AG04450 (cell line): Measurements from ENCODE around the gene FREY1. TPM values are rescaled to one million over a fixed set of nuclear protein-coding genes. Genes with fewer than 3 reads are reported as not detected.

Source experiments
- CTCF ChIA-PET: fragments of 300-600, 350-600 bp; formaldehyde crosslinking; extraction: SDS; loops from one replicate; lab custom pipeline; 2022; ENCODE audit warnings: antibody characterized with exemption, inconsistent platforms; lab: Charles Lee
- POLR2A ChIA-PET: fragments of 350-600 bp; formaldehyde crosslinking; extraction: SDS; loops from one replicate; lab custom pipeline; 2021; ENCODE audit warnings: antibody characterized with exemption, inconsistent platforms; lab: Yijun Ruan, JAX
- DNase-seq: peaks from one replicate; pipeline ENCODE4 v3.0.0-alpha.2; 2011; ENCODE audit warnings: low read depth, low spot score
- H3K27ac ChIP-seq: one replicate; pipeline ENCODE4 v1.5.1; 2012; ENCODE audit warnings: low read depth, low read length, control low read depth
- H3K27me3 ChIP-seq: one replicate; pipeline ENCODE4 v1.6.0; 2012; ENCODE audit warnings: low read length; ENCODE audit not compliant: control insufficient read depth, insufficient read depth
- H3K4me3 ChIP-seq: 2 replicates; pipeline ENCODE4 v1.5.1; 2011; ENCODE audit warnings: mild to moderate bottlenecking, low read depth, low read length, control low read depth
- H3K9me3 ChIP-seq: 2 replicates; pipeline ENCODE4 v1.5.1; 2012; ENCODE audit warnings: low read length; ENCODE audit not compliant: control insufficient read depth, insufficient read depth
- CTCF ChIP-seq: IDR thresholded peaks from 2 replicates; pipeline ENCODE4 v1.5.1; 2011; ENCODE audit warnings: low read depth, low read length, control low read depth, inconsistent platforms
- polyA plus RNA-seq: library from polyadenylated mRNA; depleted of rRNA; stranded (reverse); fragments of >200 nt; gene quantifications from 2 replicates; pipeline ENCODE4 v1.2.3, GENCODE V29; 2011

FREY1 gene
- polyA plus RNA-seq, 1 experiment, result not detected

- ChIA-PET POLR2A (interaction anchor here (0.5 to 0.9 kb wide), 2 partner anchors 14 to 414 kb away, joined by 3 to 4 read pairs; no protein-coding TSS in a partner anchor), CTCF (interaction anchor here (0.6 to 8.1 kb wide), 5 partner anchors 12 to 416 kb away, joined by 3 to 75 read pairs (median 4); partner anchors contain the start of gene CRY2)
- no peak for DNase-seq
- no peak for TF ChIP-seq CTCF
- H3K27ac ChIP-seq, result peak overlapping the region; percentile 95
- H3K27me3 ChIP-seq, result no peaks in the 10 kb centered on the region
- H3K4me3 ChIP-seq, result no peak overlapping the region
- no peaks in the 10 kb centered on the region for H3K9me3 ChIP-seq
These were observed 46.1 kb downstream of the FREY1 start for GRCh38 chr11:45860764-45861510.

GRCh38 chr11:45860348-45860747, 46.7 kb downstream of the FREY1 start:
- H3K9me3 ChIP-seq, result no peaks in the 10 kb centered on the region
- no peak for TF ChIP-seq CTCF
- H3K27ac ChIP-seq, result peak overlapping the region; percentile 95
- no peak overlapping the region for H3K4me3 ChIP-seq
- ChIA-PET POLR2A (interaction anchor here (0.5 to 1.4 kb wide), 6 partner anchors 13 to 430 kb away, joined by 3 to 24 read pairs (median 4); partner anchors contain the start of genes CRY2 and PEX16), CTCF (interaction anchor here (0.6 to 8.1 kb wide), 6 partner anchors 12 to 417 kb away, joined by 3 to 75 read pairs (median 4); partner anchors contain the start of gene CRY2)
- no peaks in the 10 kb centered on the region for H3K27me3 ChIP-seq
- DNase-seq, result no peak

GRCh38 chr11:45859661-45860140, 47.4 kb downstream of the FREY1 start:
- peak overlapping the region; percentile 95 for H3K27ac ChIP-seq
- ChIA-PET CTCF (interaction anchor here (0.6 to 8.1 kb wide), 4 partner anchors 13 to 88 kb away, joined by 3 to 75 read pairs (median 38); partner anchors contain the start of gene CRY2), POLR2A (interaction anchor here (0.6 to 1.4 kb wide), 6 partner anchors 13 to 431 kb away, joined by 3 to 24 read pairs (median 6); partner anchors contain the start of genes CRY2 and PEX16)
- 0 out of 2 replicates have a peak overlapping the region, but pooled peaks have one; percentile 1 for H3K4me3 ChIP-seq
- H3K27me3 ChIP-seq, result no peaks in the 10 kb centered on the region
- H3K9me3 ChIP-seq, result no peaks in the 10 kb centered on the region
- DNase-seq, result peak; percentile 99
- TF ChIP-seq CTCF, result no peak

- H3K9me3 ChIP-seq, result no peaks in the 10 kb centered on the region
- no peak for TF ChIP-seq CTCF
- no peak overlapping the region for H3K4me3 ChIP-seq
- POLR2A ChIA-PET, result interaction anchor here (0.8 to 1.4 kb wide), 5 partner anchors 12 to 60 kb away, joined by 4 to 24 read pairs (median 7); partner anchors contain the start of genes CRY2 and PEX16
- H3K27me3 ChIP-seq, result no peaks in the 10 kb centered on the region
- DNase-seq, result no peak
- peak overlapping the region; percentile 95 for H3K27ac ChIP-seq
- CTCF ChIA-PET, result interaction anchor here (1.4 to 8.1 kb wide), 3 partner anchors 14 to 88 kb away, joined by 4 to 75 read pairs (median 71); partner anchors contain the start of gene CRY2
These were observed 48.2 kb downstream of the FREY1 start for GRCh38 chr11:45858751-45859398.
